Memory B cell (primary cell): ENCODE data around the gene EML5.

Experiments used
- ATAC-seq: fragments of 150-1000 bp; cut with Tn5 transposase; 2 replicates; pipeline ENCODE4 v1.10.0; 2021; ENCODE audit warnings: low read depth, mild to moderate bottlenecking, moderate library complexity
- DNase-seq, 2 donors: peaks; one replicate each; pipeline ENCODE4 v3.0.0; 2022; ENCODE audit warnings: low spot score in 2 of 2
- H3K27ac Mint-ChIP-seq: one replicate; pipeline ENCODE4 v1.8.0; 2022; ENCODE audit warnings: mild to moderate bottlenecking, moderate library complexity, mixed read lengths
- H3K27me3 Mint-ChIP-seq: one replicate; pipeline ENCODE4 v1.8.0; 2022; ENCODE audit warnings: mixed read lengths
- H3K36me3 Mint-ChIP-seq: one replicate; pipeline ENCODE4 v1.8.0; 2022; ENCODE audit warnings: mild to moderate bottlenecking, mixed read lengths
- H3K4me1 Mint-ChIP-seq: one replicate; pipeline ENCODE4 v1.8.0; 2022; ENCODE audit warnings: mixed read lengths
- H3K4me3 Mint-ChIP-seq: one replicate; pipeline ENCODE4 v1.8.0; 2022; ENCODE audit warnings: mild to moderate bottlenecking, moderate library complexity, mixed read lengths
- H3K9me3 Mint-ChIP-seq: one replicate; pipeline ENCODE4 v1.8.0; 2022; ENCODE audit warnings: mixed read lengths

Gene EML5

GRCh38 chr14:88568196-88568595 is 224.6 kb downstream of the EML5 start:
- DNase-seq (no peak), ATAC-seq (no peak)
- no peak overlapping the region for H3K4me3 Mint-ChIP-seq
- peaks cover 28% of the 10 kb centered on the region for H3K36me3 Mint-ChIP-seq
- H3K27ac Mint-ChIP-seq, result no peak overlapping the region
- H3K9me3 Mint-ChIP-seq, result peaks cover 2% of the 10 kb centered on the region
- H3K27me3 Mint-ChIP-seq, result no peaks in the 10 kb centered on the region
- peaks cover 8% of the 10 kb centered on the region for H3K4me1 Mint-ChIP-seq

GRCh38 chr14:88565427-88565826 is 227.3 kb downstream of the EML5 start:
- H3K4me3 Mint-ChIP-seq, result no peak overlapping the region
- ATAC-seq, result no peak
- H3K27ac Mint-ChIP-seq, result no peak overlapping the region
- H3K4me1 Mint-ChIP-seq, result peaks cover 16% of the 10 kb centered on the region
- H3K9me3 Mint-ChIP-seq, result peaks cover 2% of the 10 kb centered on the region
- peaks cover 7% of the 10 kb centered on the region for H3K27me3 Mint-ChIP-seq
- DNase-seq, result no peak
- H3K36me3 Mint-ChIP-seq, result peaks cover 17% of the 10 kb centered on the region

- H3K27me3 Mint-ChIP-seq, result peaks cover 7% of the 10 kb centered on the region
- ATAC-seq (no peak), DNase-seq (no peak)
- H3K4me3 Mint-ChIP-seq, result peak overlapping the region; percentile 98
- peaks cover 10% of the 10 kb centered on the region for H3K36me3 Mint-ChIP-seq
- peaks cover 16% of the 10 kb centered on the region for H3K4me1 Mint-ChIP-seq
- H3K9me3 Mint-ChIP-seq, result peaks cover 2% of the 10 kb centered on the region
- peak overlapping the region; percentile 93 for H3K27ac Mint-ChIP-seq
Observed at GRCh38 chr14:88563845-88564244, 228.9 kb downstream of the EML5 start.

GRCh38 chr14:88562831-88563686 is 229.7 kb downstream of the EML5 start, which contains the start of gene ZC3H14:
ZC3H14 (plus strand) TSS chr14:88563037; CDS start chr14:88563134, 97 bp downstream.
- peaks cover 2% of the 10 kb centered on the region for H3K9me3 Mint-ChIP-seq
- H3K4me3 Mint-ChIP-seq, result peak within 1 kb of the TSS; percentile 98
- peaks cover 7% of the 10 kb centered on the region for H3K27me3 Mint-ChIP-seq
- H3K36me3 Mint-ChIP-seq, result peaks cover 4% of the 10 kb centered on the region
- H3K27ac Mint-ChIP-seq, result peak within 1 kb of the TSS; percentile 93
- DNase-seq (peak; percentile 83 to 85), ATAC-seq (peak; percentile 94)
- H3K4me1 Mint-ChIP-seq, result peaks cover 16% of the 10 kb centered on the region

- Mint-ChIP-seq H3K4me1 (peaks cover 16% of the 10 kb centered on the region), H3K36me3 (peaks cover 2% of the 10 kb centered on the region), H3K4me3 (peak overlapping the region; percentile 98), H3K27me3 (peaks cover 7% of the 10 kb centered on the region), H3K9me3 (no peaks in the 10 kb centered on the region), H3K27ac (peak overlapping the region; percentile 93)
- ATAC-seq (no peak), DNase-seq (no peak)
Observed at GRCh38 chr14:88562532-88562830, 230.3 kb downstream of the EML5 start.
